AG09319 (cell line): Measurements from ENCODE around the gene SCAMP4.
A peak's percentile ranks its signal among the peaks of the same experiment; 100 is the strongest.

Experiments
- DNase-seq: peaks from one replicate; pipeline ENCODE4 v3.0.0-alpha.2; 2010; ENCODE audit warnings: low read depth; ENCODE audit errors: extremely low read depth
- TF ChIP-seq, protein P1 (sequence below): IDR thresholded peaks from 2 replicates; pipeline ENCODE4 v1.5.1; 2011; ENCODE audit warnings: low read depth, mild to moderate bottlenecking, inconsistent platforms, low read length, moderate library complexity

SCAMP4 gene, protein sequence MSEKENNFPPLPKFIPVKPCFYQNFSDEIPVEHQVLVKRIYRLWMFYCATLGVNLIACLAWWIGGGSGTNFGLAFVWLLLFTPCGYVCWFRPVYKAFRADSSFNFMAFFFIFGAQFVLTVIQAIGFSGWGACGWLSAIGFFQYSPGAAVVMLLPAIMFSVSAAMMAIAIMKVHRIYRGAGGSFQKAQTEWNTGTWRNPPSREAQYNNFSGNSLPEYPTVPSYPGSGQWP

DNA sequence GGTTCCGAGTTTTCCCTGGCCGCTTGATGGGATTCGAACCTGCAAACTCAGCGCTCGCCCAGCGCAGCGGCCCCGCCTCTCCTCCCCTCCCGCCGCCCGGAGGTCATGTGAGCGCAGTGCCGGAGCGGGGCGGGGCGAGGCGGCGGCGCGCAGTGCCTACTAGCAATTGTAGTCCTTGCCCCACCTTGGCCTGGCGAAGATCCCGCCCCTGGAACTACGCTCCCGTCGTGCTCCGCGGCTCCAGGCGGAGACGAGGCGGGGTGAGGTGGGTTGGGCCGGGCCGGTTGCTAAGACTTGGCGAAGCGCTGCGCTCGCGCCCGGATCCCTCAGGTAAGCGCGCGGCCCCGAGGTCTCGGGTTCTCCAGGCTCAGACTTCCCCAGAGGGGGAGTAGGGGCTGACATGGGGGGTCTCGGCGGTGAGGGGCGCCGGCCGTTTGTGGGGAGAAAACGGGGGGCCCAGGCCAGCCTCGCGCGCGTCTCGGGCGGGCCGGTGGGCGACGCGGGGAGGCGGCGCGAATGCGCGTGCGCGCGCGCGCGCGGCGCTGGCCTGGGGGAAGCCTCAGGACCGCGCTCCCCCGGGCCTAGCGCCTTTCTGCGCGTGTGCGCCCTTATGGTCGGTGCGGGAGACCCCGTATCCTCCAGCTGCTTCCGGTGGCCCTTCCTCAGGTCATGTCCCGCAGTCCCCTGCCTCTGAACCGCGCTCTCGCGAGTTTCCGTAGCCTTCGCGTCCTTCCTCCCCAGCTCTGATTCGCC lies at the start of gene SCAMP4, which contains the start of gene ADAT3:
Gene SCAMP4 (plus strand): TSS at position 290 of the 753 bp plus-strand sequence. CDS start 9,621 bp downstream, outside the sequence.
Gene ADAT3 (plus strand): TSS at position 290 of the 753 bp plus-strand sequence. CDS start 6,649 bp downstream, outside the sequence.
- TF ChIP-seq, protein P1, sequence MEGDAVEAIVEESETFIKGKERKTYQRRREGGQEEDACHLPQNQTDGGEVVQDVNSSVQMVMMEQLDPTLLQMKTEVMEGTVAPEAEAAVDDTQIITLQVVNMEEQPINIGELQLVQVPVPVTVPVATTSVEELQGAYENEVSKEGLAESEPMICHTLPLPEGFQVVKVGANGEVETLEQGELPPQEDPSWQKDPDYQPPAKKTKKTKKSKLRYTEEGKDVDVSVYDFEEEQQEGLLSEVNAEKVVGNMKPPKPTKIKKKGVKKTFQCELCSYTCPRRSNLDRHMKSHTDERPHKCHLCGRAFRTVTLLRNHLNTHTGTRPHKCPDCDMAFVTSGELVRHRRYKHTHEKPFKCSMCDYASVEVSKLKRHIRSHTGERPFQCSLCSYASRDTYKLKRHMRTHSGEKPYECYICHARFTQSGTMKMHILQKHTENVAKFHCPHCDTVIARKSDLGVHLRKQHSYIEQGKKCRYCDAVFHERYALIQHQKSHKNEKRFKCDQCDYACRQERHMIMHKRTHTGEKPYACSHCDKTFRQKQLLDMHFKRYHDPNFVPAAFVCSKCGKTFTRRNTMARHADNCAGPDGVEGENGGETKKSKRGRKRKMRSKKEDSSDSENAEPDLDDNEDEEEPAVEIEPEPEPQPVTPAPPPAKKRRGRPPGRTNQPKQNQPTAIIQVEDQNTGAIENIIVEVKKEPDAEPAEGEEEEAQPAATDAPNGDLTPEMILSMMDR = no peak
- peak; percentile 98 for DNase-seq

DNA sequence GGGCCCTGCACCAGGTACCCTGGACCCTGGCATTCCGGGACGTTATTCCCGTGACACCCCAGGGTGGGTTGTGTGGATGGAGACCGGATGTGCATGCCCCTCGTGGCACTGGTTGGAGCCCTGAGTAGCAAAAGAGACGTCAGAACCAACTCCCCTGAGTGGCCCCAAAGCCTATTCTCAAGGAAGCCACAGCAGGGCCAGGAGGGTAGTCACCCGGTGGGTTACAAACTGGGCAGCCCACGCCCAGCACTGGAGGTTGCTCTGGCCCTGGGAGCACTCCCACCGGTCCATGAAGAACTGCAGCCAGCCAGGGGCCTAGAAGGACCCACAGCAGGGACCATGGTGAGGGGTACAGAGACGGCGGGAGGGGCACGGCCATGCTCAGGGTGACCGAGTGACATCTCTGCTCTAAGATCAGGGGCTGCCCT lies 49.4 kb upstream of the SCAMP4 start:
- DNase-seq = no peak
- TF ChIP-seq, protein P1 = no peak

DNA sequence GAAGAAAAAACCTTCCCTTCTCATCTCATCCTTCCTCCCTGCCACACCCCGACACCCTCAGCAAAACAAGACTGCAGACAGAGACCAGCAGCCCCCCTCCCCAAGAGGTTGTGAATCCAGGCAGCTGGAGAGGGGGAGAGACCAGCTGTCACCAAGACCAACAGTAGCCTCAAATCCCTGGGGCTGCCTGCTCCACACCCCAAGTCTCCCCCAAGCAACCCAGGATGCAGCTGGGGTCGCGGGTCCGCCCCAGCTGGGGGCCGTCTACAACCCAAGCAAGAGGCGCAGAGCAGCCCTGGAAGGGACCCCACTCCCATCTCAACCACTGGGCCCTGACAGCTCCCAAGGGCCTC lies 48.9 kb upstream of the SCAMP4 start:
- no peak for DNase-seq
- TF ChIP-seq, protein P1 = no peak

DNA sequence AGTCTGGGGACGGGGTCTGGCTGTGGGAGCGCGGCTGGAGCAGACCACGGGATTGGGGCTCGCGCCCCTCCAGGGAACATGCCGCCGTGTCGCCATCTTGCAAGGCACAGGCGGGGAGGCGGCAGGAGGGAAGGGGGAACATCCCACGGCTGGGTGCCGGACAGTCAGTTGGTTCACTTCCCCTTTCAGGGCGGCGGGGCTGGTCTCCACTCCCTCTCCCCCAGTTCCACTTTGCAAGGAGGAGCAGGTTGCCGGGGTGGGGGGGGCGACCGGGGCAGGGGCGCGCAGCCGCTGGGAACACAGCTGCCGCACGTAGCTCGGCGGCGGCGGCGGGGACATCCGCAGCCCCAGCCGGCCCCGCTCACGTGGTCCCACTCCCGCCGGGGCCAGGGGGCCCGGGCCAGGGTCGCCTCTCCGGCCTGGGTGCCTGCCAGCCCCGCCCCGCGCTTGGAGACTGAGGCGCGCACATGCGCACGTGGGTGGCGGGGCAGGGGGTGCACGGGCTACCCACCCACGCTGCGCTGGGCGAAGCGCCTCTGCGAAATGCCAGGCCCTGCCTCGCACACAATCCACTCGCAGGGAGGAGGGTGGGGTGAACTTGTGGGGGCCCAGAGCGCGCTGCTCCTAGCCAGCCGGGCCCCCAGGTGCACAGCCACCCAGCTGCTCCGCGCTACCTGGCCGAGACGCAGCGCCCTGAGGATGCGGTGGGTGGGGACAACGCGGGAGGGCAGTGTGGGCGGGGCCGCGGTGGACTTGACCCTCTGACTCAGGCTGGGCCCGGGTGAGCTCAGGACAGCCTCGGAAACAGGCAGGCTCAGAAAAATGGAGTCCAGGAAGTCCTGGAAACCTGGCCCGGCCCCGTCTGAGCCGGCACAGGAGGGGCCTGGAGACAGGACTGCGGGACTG lies 48.2 kb upstream of the SCAMP4 start:
- TF ChIP-seq, protein P1 = no peak
- DNase-seq = no peak

DNA sequence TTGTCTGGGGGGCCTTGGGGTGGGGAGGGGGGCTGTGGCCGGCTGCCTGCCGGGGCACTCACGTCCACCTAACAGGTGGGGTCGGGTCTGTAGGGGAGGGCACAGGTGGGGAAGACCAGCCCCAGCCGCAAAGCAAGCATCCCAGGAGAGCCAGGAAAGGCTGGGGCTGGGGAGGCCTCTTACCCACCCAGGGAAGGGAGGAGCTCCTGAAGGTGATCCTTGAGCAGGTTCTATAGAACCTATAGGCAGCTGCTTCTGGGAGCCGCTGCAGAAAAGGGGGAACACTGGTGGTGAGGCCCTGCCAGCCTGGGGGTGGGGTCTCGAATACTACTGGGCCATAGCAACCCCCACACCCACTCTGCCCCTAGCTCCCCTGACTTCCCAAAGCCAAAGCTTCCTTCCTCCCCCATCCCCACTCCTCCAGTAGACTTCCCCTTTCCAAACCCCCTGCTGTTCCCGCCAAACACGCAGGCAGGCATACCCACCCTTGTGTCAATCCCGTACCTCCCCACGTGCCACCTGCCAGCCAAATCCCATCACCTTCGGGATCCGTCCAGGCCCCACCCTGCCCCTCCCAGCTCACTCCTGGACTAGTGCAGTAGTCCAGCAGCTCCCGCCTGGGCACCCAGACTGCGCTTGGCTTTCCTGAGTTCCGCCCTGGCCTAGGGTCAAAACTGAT lies 47.4 kb upstream of the SCAMP4 start:
- TF ChIP-seq, protein P1 = no peak
- DNase-seq = no peak

DNA sequence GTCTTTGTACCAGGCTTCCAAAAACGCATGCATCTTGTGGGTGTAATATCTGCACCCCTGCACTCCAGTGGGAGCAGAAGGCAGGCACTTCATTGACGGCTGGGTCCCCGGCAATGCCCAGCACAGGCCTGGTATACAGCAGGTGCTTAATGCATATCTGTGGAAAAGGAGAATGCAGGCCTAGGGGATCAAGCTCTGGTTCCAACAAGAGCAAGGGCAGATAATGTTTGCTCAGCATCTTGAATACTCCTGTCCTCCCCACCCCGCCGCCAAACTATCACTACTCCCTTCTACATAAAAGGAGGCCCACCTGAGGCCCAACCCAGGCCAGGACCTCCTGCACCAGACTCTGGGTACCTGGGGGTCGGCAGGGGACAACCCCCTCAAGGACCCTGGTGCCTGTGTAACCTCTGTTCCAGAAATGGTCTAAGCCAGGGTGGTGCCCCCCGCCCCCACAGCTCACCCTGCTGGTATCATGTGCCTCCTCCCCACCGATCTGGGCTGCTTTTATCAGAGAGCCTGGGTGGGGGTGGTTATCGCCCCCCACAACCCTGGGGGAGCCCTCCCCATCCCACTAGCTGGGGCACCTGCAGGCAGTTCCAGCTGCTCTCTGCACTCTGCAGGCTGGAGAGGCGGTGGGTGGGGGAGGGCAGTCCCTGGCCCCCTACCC lies 46.7 kb upstream of the SCAMP4 start:
- DNase-seq = no peak
- TF ChIP-seq, protein P1 = no peak
